Mucosa of descending colon (tissue), 3 donors: ENCODE results near the gene CPTP. TPM values are rescaled to one million over a fixed set of nuclear protein-coding genes. Genes with fewer than 3 reads are reported as not detected.

Experiments used
- ATAC-seq: fragments of 200-7000 bp; cut with Tn5 transposase; one replicate; pipeline ENCODE4 v1.9.1; 2020; ENCODE audit warnings: mild to moderate bottlenecking, moderate library complexity
- DNase-seq, 3 donors: peaks; one replicate each; pipeline ENCODE4 v3.0.0-alpha.2; 2020
- H3K36me3 ChIP-seq: fragments of 200-600 bp; one replicate; pipeline ENCODE4 v1.8.0; 2021; ENCODE audit warnings: low read depth, mild to moderate bottlenecking
- H3K4me1 ChIP-seq: fragments of 200-600 bp; one replicate; pipeline ENCODE4 v1.8.0; 2021; ENCODE audit warnings: low read depth, mild to moderate bottlenecking
- H3K4me3 ChIP-seq: fragments of 200-600 bp; one replicate; pipeline ENCODE4 v1.8.0; 2021; ENCODE audit warnings: mild to moderate bottlenecking
- H3K9me3 ChIP-seq: fragments of 200-600 bp; one replicate; pipeline ENCODE4 v1.8.0; 2021; ENCODE audit warnings: mild to moderate bottlenecking
- CTCF ChIP-seq: fragments of 200-600 bp; IDR thresholded peaks from one replicate; pipeline ENCODE4 v1.8.0; 2022; ENCODE audit warnings: antibody characterized with exemption, mild to moderate bottlenecking
- intact Hi-C, 2 donors: fragments of 100-400 bp; cut with DNase I in 1 of 2; cut with micrococcal nuclease in 1 of 2; formaldehyde crosslinking; loops; one replicate each; pipeline versions ENCODE4 v1.11.0 to v1.11.1; 2022; cut with DNase I, micrococcal nuclease
- total RNA-seq, 3 donors: library from RNA; stranded (reverse); fragmentation: NEBNext Ultra II Directional in 2 of 3; extraction: Animal tissue kit (Norgen Biotek cat#: 25700) in 2 of 3; gene quantifications; one replicate each; pipeline versions ENCODE4 v1.2.1 to v1.2.4, GENCODE V29; 2021 to 2023
- donor health status: DM: no; HTN: no; CAD: no; lungs with moderate emphysema.
- donor health status: DM: no; HTN: no; CAD: no.
- donor health status: DM: no; HTN: yes; CAD: no.

CPTP gene
- total RNA-seq, 3 donors from 2014 or later: 41.2 to 77.9 (median 55.5) TPM

- ATAC-seq (peak; percentile 67), DNase-seq (peak; percentile 81 to 83 (median 81))
- intact Hi-C loops: no loop called here
- Histone ChIP-seq H3K4me1 (peaks cover 29% of the 10 kb centered on the region), H3K36me3 (no peaks in the 10 kb centered on the region), H3K4me3 (no peak overlapping the region), H3K9me3 (no peaks in the 10 kb centered on the region)
- TF ChIP-seq CTCF: no peak
Measured at GRCh38 chr1:1347663-1348419, 23.2 kb downstream of the CPTP start.

GRCh38 chr1:1348420-1349255 lies 24.0 kb downstream of the CPTP start:
- ATAC-seq (peak; percentile 4), DNase-seq (peak in 2 of 3 donors; percentile 57 to 68)
- intact Hi-C loops: no loop called here
- H3K4me3 ChIP-seq: peak overlapping the region; percentile 65
- no peak for TF ChIP-seq CTCF
- peaks cover 31% of the 10 kb centered on the region for H3K4me1 ChIP-seq
- H3K9me3 ChIP-seq: no peaks in the 10 kb centered on the region
- H3K36me3 ChIP-seq: no peaks in the 10 kb centered on the region

GRCh38 chr1:1349256-1350012 lies 24.8 kb downstream of the CPTP start, which contains the start of gene DVL1:
DVL1 (minus strand) TSS chr1:1349418; CDS start chr1:1349065, 353 bp downstream.
- no peak for TF ChIP-seq CTCF
- no peaks in the 10 kb centered on the region for H3K36me3 ChIP-seq
- peak within 1 kb of the TSS; percentile 65 for H3K4me3 ChIP-seq
- peak; percentile 72 to 84 (median 82) for DNase-seq
- peaks cover 34% of the 10 kb centered on the region for H3K4me1 ChIP-seq
- peak; percentile 63 for ATAC-seq
- intact Hi-C loops: no loop called here
- no peaks in the 10 kb centered on the region for H3K9me3 ChIP-seq

- DNase-seq: no peak
- Histone ChIP-seq H3K4me1 (peaks cover 27% of the 10 kb centered on the region), H3K9me3 (no peaks in the 10 kb centered on the region), H3K4me3 (no peak overlapping the region), H3K36me3 (no peaks in the 10 kb centered on the region)
- ATAC-seq: no peak
- intact Hi-C loops: loop anchor here in 1 of 2 donors (2.0 kb wide), 1 partner anchor 23 kb away; the partner anchor contains the start of gene AURKAIP1
- TF ChIP-seq CTCF: no peak
Measured at GRCh38 chr1:1351511-1352427, 27.2 kb downstream of the CPTP start.
